DMS79 treated with DMSO at 0.1 percent for 48 hours (cell line): ENCODE results near the gene ANKRD13B.
"Not testable (repeated sequence)": the region's sequence is repeated elsewhere in the genome, so short reads cannot be mapped to it uniquely, and the experiment has no call there.

Experiments used
- DNase-seq: peaks from one replicate; lab custom pipeline; 2025; lab: John Stamatoyannopoulos, UW

The ANKRD13B gene

DNA sequence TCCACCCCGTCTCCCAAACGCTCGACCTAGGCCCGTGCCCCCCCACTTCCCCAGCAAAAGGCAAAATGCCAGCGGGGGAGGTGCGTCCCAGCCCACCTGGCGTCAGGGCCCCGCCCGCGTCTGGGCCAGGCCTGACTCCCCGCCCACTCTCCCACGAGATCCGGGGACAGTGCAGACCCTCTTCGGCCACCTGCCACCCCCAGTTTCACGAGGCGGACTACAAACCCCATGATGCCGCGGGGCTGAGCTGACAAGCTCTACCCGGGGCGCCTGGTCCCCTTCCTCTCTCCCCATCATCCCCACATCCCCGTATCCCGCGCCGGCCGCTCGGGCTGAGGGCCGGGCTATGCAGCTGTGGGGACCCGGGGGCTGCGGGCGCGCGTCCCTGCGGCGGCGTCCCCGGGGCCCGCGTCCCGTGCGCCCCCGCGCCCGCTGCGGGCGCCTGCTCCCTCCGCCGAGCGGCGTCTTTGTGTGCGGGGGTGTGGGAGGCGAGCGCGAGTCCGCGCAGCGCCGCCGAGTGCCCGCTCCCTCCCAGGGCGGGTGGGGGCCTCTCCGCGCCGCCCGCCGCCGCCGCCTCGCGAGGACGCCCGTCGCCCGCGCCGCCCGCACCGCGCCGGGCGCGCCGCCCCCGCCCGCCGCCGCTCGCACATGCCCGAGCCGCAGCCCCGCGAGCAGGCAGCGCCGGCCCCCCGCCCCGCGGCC, at the start of gene ANKRD13B:
Gene ANKRD13B (plus strand): TSS at position 283 of the 702 bp plus-strand sequence. CDS start 490 bp downstream, outside the sequence.
- DNase-seq = peak; percentile 72

DNA sequence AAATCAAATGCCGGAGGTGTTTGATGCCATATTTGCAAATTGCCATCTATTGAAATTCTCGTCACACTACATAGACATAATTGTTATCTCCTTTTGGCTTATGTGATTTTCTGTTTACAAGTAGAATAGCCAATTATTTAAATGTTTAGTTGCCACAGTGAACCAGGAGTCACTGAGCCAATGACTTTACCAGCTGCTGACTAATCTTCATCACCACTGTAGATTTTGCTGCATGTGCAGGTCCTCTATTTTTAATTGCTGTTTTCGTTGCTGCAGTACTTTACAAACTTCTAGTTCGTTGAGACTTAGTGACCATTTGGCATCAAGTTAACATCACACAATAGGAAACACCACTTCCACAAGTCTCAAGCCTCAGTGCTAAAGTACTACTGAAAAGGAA, 48.9 kb upstream of the ANKRD13B start:
- DNase-seq = no peak

DNA sequence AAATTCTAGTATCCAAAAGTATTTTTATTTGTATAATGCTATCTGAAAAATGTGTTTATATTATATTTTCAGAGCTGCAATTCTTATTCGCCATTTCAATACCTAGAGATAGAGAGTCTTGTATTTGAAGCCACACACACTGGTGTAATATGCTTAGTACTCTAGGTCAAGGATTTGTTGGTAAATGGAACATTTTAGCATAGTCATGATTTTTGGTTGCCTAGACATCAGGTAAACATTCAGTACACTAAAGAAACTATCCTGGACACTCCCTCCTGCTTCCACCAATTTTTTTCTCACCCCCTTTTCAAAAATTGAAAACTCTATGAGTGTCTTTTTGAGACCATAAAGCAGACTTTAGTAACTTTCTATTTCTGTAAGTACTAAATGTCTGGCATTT, 46.8 kb upstream of the ANKRD13B start:
- no peak for DNase-seq

DNA sequence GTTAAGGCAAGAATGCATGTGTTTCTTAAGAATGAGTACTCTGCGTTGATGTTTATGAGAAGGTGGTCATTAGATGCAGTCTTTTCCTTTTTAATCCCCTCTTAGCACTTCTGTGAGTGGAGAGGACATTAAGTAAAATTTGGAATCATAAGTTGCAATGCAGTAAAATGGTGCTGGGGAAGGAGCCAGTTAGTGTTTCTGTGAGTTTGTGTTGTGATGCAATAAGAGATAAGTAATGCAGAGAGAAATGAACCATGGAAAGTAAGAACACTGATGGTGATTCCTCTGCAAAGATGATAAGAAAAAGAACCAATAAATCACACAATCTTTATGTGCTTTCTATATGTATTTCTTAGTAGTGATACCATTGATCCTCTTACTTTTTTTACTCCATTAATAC, 46.1 kb upstream of the ANKRD13B start:
- DNase-seq = no peak

DNA sequence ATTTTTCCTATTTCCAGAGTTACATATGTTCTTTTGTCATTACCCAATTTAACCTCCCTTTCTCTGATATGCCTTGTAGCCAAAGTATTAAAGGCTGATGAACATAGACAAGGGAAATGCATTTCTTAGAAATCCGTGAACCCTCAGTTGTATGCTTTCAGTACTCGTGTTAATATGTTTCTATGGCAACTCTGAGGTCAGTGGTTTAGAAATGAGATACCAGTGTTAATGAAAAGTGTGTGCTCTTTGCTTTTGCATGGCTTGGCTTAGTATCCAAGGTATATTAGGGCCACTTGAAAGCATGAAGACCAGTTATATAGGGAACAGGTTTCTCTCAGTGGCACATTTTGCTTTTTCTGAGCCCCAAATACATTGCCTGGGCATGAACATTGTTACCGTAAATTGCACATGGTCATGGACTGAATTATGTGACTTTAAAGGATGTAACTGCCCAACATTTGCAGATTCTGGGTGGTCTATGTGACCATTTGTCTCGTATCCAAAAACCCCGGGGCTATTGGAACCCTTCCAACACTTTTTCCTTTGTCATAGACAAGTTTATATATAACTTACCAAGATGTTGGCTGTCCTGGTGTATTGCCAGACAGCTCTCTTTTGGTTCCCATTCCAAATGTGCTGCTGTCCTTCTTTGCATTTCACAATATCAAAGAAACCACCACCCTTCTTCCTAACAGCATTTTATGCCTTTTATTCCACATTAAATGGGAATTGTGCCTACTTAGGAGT, 43.6 kb upstream of the ANKRD13B start:
- peak; percentile 32 for DNase-seq

DNA sequence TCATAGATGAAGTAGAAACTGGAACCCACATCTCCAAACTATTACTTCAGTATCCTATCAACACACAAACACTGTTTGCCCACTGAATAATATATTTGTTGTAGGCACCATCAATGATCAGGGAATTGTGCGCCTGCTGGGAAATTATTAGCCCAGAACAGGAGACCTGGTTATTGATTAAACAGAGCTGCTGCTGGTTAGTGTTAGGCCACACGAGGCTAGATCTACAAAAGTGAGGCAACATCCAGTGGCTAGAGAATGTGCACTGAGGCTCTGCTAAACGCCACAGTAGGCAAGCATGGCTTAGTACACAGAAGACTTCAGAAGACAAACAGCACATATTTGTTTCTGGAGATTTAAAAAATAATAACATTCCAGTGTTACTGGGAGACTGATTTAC, 37.1 kb upstream of the ANKRD13B start:
- DNase-seq = no peak

DNA sequence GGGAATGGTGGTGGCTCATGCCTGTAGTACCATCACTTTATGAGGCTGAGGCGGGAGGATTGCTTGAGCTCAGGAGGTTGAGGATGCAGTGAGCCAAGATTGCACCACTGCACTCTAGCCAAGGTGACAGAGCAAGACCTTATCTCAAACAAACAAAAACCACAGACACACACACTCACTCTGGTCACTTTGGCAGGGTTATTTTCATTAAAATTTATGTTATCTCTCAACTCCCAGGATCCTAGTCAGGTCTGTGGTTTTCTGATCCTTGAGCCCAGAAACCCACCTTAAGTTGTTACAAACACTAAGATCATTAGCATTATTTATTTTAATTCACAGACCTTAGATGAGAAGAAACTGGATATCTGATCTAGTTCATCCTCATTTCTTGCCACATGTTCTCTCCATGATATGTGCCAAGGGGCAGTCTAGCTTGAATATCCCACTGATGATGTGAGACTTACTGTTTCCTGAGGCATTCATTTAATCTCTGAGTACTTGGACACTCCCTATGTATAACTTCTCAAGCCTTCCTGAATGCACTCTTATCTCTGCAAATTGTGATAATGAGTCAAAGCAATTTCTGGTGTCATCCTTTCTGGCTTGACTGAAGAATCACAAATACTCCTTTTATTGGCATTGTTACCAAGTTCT, 35.7 kb upstream of the ANKRD13B start:
- DNase-seq = no peak

DNA sequence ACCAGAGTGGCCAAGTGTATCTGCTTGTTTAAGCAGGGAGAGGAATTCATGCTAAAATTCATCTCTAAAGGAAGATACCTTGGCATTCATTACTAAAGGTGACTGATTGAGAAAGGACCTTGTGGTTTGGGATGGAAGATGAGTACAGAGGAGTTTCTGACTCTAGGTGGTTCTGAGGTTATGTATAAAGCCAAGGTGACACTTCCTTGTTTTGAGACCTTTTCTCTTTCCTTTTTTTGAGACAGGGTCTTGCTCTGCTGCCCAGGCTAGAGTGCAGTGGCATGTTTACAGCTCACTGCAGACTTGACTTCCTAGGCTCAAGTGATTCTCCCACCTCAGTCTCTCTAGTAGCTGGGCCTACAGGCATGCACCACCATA, 35.2 kb upstream of the ANKRD13B start:
- no peak for DNase-seq

DNA sequence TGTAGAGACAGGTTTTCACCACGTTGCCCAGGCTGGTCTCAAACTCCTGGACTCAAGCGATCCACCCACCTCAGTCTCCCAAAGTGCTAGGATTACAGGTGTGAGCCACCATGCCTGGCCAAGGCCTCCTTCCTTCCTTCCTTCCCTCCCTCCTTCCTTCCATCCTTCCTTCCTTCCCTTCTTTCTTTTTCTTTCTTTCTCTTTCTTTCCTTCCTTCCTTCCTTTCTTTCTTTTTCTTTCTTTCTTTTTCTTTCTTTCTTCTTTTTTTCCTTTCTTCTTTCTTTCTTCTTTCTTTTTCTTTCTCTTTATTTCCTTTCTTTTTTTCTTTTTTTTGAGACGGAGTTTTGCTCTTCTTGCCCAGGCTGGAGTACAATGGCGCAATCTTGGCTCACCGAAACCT, 34.8 kb upstream of the ANKRD13B start:
- not testable (repeated sequence) for DNase-seq

DNA sequence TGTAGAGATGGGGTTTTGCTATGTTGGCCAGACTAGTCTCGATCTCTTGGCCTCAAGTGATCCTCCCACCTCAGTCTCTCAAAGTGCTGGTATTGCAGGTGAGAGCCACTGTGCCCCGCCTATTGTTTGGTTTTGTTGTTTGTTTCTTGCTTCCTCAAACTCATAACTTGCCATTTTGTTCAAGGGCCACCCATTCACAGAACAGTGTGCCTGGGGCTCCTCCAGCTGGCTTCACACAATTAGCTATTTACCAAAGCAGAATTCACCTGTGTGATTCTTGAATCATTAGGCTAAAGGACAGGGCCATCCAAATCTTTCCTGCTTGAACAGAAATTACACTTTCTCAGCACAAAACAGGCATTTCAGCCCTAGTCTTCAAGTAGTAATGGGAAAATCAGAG, 33.3 kb upstream of the ANKRD13B start:
- no peak for DNase-seq

DNA sequence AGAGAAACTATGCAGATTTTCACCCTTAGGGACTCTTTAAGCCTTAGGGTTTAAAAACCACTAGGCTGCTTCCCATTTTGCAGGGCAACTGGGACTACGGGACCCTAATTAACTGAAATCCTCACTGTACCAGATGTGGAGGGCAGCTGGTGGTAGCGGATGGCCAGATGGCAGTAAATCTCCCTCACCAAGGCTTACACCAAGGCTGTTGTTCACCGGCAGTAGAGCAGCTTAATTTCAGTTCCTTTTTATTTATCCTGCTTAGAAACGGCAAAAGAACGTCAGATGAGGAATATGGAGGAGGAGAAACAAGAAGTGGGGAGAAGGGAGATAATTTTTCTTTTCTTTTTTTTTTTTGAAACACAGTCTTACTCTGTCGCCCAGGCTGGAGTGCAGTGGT, 32.6 kb upstream of the ANKRD13B start:
- no peak for DNase-seq

DNA sequence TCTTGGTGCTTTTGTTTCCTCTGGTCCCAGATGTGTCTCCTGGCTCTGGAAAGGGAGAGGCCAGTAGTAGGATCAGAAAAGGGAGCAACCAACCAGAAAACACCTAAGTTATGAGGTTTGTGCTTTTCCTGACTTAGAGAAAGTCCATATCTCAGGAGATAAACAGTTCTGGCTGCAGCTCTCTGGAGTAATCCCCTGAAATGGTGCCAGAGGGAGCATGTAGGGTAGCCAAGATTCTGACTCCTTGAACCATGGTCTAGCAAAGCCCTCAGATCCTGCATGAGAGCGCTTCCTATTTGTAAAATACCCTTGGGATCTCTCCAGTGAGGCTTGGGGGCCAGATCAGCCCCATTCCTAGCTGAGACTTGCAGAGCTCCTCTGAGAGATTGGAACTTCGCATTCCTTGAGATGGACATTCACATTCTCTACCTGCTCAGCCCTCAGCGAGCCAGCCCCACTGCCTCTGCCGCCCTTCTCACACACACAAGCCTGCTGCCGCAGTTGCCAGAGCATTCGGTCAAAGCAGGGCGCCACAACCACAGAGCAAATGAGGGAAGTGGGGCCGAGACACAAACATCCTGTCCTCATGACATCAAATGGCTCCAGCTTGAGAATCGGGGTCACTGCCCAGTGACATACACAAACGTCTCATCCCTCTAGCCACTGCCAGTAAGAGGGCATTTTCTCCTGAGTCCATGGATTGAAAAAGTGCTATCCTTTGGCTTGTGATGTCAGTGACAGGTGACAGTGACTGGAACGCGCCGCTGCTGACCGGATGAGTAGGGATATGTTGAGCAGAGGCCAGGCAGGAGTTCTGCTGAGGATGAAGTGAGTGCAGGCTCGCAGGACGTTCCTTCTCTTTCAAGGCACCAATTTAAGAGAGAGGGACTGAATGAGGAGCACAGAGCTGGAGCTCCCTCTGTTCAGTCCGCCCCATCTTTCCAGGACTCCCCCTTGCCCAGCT, 31.1 kb upstream of the ANKRD13B start:
- DNase-seq = no peak

DNA sequence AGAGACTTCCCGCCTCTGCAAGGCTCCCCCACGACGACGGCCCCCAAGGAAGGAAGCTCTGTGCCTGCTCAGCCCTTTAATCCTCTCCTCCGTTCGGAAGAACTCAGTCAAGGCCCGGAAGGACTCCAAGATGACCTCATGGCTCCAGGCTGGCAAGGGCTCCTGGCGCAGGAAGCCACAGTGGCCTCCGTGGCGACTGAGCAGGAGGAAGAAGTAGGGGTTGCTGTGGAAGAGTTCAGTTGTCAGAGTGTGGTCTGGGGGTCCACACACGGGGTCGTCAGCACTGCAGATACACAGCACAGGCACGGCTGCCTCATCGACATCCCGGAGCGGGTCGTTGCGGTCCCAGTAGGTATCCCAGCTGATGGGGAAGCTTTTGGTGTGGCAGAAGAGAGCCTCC, 30.3 kb upstream of the ANKRD13B start:
- no peak for DNase-seq

DNA sequence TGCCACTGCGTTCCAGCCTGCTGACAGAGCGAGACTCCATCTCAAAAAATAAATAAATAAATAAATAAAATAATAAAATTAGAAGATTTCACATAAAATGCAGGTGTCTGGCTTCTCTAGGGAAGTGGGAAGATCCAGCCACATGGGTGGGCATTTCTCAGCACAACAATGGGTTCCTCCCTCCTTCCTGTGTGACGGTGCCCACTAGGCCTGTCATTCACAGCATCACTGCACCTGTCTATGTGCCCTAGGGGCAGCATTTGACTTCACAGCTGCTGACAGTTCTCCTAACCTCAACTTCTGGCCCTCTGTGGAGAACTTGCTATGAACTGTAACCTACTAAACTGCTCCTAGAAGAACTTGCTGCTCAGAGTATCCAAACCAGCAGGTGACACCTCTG, 29.1 kb upstream of the ANKRD13B start:
- DNase-seq = no peak

DNA sequence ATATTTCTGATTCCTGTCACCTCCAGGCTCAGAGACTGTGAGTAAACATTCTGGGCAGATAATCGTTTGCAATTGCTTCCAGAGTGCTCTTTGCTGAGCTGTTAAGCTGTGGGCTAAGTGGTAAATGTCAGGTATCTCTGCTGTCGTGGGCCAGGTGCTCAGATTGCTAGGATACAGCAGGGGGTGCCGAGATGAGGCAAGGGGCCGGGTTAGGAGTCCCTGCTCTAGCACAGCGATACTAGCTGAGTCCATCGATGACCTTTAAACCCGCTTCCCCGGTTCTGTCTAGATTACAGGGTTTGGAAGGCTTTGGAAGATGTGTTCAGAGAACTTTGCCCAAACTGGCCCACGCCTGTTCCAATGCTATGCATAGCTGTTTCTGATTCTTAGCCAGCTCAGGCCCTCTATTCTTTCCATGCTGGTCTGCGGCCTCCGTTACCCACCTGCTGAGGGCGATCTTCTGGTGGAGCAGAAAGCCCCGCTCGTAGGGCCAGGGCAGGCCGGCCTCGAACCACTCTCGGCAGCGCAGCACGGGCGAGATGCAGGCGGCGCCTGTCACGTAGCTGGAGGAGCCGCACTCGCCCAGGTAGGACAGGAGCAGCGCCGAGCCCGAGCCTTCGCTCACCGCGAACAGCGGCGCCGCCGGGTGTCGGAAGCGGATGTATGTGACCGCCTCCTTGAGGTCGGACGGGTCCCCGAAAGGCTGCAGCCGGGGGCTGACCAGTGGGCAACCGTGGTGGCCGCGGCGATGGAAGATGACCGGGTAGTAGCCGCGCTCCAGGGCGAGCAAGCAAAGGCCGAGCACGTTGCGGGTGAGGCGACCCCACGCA, 27.1 kb upstream of the ANKRD13B start:
- DNase-seq = peak; percentile 75

DNA sequence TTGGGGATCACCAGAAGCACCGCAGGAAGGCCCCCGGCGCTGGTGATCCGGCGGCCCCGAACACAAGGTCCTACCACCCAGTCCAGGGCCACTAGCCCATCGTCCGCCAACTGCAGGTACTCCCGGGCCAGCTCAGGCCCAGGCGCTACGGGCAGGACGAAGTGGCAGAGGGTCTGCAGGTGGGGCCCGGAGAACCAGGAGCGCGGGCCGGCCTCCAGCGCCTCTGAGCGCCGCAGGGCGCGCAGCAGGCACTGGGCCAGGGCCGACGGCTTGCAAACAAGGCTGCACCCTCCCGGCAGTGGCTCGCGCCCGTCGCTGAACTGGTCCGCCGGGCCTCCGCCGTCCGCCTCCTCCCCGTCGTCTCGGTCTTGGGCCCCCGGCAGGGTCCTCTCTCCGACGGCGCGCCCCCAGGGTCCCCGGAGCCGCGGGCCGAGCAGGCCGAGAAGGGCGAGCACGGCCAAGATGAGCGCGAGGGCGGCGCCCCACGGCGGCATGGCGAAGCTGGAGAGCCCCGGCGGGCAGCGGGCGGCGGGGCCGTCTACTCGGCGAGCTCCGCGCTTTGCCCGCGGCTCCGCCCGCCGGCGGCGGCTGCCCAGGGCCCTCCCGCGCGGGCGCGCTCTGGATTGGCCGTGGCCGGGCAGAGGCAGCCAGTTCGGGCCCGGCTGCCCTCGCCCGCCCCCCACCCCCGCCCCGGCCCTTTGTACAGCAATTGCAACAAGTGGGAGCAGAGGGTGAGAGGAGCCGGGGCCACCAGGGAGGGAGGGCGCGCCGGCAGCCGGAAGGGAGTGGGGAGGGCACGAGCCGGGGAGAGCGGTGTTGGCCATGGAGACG, 26.2 kb upstream of the ANKRD13B start, which contains the start of gene ABHD15:
Gene ABHD15 (minus strand): TSS at position 565 of the 831 bp plus-strand sequence. CDS start 71 bp downstream, at position 494.
- DNase-seq = peak; percentile 51

DNA sequence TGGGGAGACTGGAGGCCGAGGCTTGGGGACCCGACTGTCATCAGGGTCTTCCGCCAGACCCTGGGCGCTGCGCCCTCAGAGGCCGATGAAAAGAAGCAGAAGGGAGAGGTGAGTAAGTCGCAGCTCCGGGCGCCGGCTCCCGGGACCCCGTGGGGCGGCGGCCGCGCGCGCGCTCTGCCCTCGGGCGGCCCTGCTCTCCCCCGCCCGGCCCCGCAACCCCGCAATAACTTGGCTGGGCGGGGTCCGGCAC, 25.7 kb upstream of the ANKRD13B start:
- no peak for DNase-seq

DNA sequence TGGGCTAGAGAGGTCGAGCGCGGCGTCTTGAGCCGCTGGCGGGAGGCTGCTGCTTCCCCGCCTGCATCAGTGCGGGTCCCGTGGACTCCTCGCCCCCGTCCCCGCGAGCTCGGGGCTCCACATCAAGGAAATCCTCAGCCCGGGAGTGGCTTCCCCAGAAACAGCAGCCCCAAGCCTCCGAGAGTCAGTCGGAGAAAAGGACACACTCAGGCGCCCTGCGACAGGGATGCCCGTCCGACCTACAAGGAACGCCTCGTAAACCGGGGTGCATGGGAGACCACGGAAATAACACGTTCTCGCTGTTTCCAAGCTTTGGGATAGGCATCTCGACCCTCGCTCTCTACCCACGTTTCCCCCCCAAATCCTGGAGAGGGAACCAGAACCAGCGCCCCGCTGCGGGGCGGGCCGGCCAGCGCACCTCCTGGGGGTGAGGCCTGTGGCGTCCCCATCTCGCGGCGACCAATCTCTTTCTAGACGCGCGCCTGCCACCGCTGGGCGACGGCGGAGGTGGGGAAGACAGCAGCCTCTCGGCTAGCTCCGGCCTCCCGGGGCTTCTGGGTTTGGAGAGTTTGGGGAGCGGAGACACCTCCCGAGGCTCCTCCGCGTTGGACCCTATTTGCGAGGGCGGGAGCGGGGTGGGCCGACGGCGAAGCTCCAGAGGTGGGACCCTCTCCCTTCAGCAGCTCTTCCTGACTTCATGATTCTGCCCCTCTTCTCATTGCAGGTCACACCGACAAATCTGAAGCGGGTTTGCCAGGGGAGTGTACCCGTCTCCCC, 25.2 kb upstream of the ANKRD13B start:
- peak; percentile 76 for DNase-seq
